ENCODE data around the gene CPSF4L.

CPSF4L gene

GRCh38 chr17:73214851-73215250 is 46.8 kb downstream of the CPSF4L start:
- Histone ChIP-seq H3K79me1 (replicated peaks; ENCODE audit: low read length, poor library complexity, severe bottlenecking) (peaks cover 18% of the 10 kb centered on the region), H2BK120ac (ENCODE audit: low read depth, low read length) (no peak overlapping the region), H3K27me3 (ENCODE audit: control insufficient read depth in 1 of 2, insufficient read depth in 1 of 2, low read length in 2 of 2) (no peaks in the 10 kb centered on the region), H3K23ac (ENCODE audit: low read length in 2 of 2) (no peak overlapping the region), H3K18ac (ENCODE audit: low read depth in 1 of 2, low read length in 2 of 2) (no peak overlapping the region), H4K91ac (ENCODE audit: low read length) (no peak overlapping the region), H4K8ac (ENCODE audit: low read length) (no peak overlapping the region), H3K9ac (ENCODE audit: low read length) (no peak overlapping the region), H3K36me3 (ENCODE audit: control insufficient read depth in 1 of 2, insufficient read depth in 2 of 2, low read depth in 1 of 2, low read length in 2 of 2) (peaks cover 17 to 32% of the 10 kb centered on the region in 2 experiments), H2BK15ac (ENCODE audit: low read depth, poor library complexity, severe bottlenecking) (no peak overlapping the region), H2AFZ (ENCODE audit: low read depth, low read length) (no peak overlapping the region), H3K4me1 (ENCODE audit: control insufficient read depth, insufficient read depth, low read depth, low read length) (no peaks in the 10 kb centered on the region), H2AK5ac (ENCODE audit: low read length, severe bottlenecking) (no peak overlapping the region), H3K27ac (ENCODE audit: low read length, poor library complexity, severe bottlenecking) (no peak overlapping the region), H3K4ac (ENCODE audit: low read depth in 1 of 2, low read length in 2 of 2) (no peak overlapping the region), H3K14ac (ENCODE audit: low read length in 2 of 2) (no peak overlapping the region), H2BK5ac (ENCODE audit: low read depth, low read length, poor library complexity, severe bottlenecking) (no peak overlapping the region), H3K4me2 (ENCODE audit: low read length, poor library complexity, severe bottlenecking) (no peak overlapping the region), H2BK12ac (ENCODE audit: low read length in 2 of 2) (no peak overlapping the region), H3K4me3 (ENCODE audit: insufficient read depth in 1 of 2, low read depth in 1 of 2, low read length in 2 of 2) (no peak overlapping the region), H3K9me3 (ENCODE audit: control insufficient read depth, low read length) (no peaks in the 10 kb centered on the region)
- no peak for DNase-seq
- 100% methylated on average over 2 of the region's 4 CpGs for WGBS

- H3K4me2 ChIP-seq (ENCODE audit: low read length, poor library complexity, severe bottlenecking) = no peak overlapping the region
- H3K23ac ChIP-seq (ENCODE audit: low read length in 2 of 2) = no peak overlapping the region
- H3K79me1 ChIP-seq (replicated peaks; ENCODE audit: low read length, poor library complexity, severe bottlenecking) = peaks cover 24% of the 10 kb centered on the region
- DNase-seq = no peak
- H3K9ac ChIP-seq (ENCODE audit: low read length) = no peak overlapping the region
- H4K91ac ChIP-seq (ENCODE audit: low read length) = no peak overlapping the region
- H2BK12ac ChIP-seq (ENCODE audit: low read length in 2 of 2) = no peak overlapping the region
- no peaks in the 10 kb centered on the region for H3K27me3 ChIP-seq (ENCODE audit: control insufficient read depth in 1 of 2, insufficient read depth in 1 of 2, low read length in 2 of 2)
- no peak overlapping the region for H2BK15ac ChIP-seq (ENCODE audit: low read depth, poor library complexity, severe bottlenecking)
- no peak overlapping the region for H3K18ac ChIP-seq (ENCODE audit: low read depth in 1 of 2, low read length in 2 of 2)
- no peak overlapping the region for H3K4me3 ChIP-seq (ENCODE audit: insufficient read depth in 1 of 2, low read depth in 1 of 2, low read length in 2 of 2)
- no peak overlapping the region for H3K4ac ChIP-seq (ENCODE audit: low read depth in 1 of 2, low read length in 2 of 2)
- no peak overlapping the region for H4K8ac ChIP-seq (ENCODE audit: low read length)
- H2AK5ac ChIP-seq (ENCODE audit: low read length, severe bottlenecking) = no peak overlapping the region
- H2AFZ ChIP-seq (ENCODE audit: low read depth, low read length) = no peak overlapping the region
- no peak overlapping the region for H3K27ac ChIP-seq (ENCODE audit: low read length, poor library complexity, severe bottlenecking)
- peaks cover 2% of the 10 kb centered on the region for H3K4me1 ChIP-seq (ENCODE audit: control insufficient read depth, insufficient read depth, low read depth, low read length)
- no peaks in the 10 kb centered on the region for H3K9me3 ChIP-seq (ENCODE audit: control insufficient read depth, low read length)
- no peak overlapping the region for H3K14ac ChIP-seq (ENCODE audit: low read length in 2 of 2)
- H2BK5ac ChIP-seq (ENCODE audit: low read depth, low read length, poor library complexity, severe bottlenecking) = no peak overlapping the region
- peaks cover 24 to 40% of the 10 kb centered on the region in 2 experiments for H3K36me3 ChIP-seq (ENCODE audit: control insufficient read depth in 1 of 2, insufficient read depth in 2 of 2, low read depth in 1 of 2, low read length in 2 of 2)
- H2BK120ac ChIP-seq (ENCODE audit: low read depth, low read length) = no peak overlapping the region
Observed at GRCh38 chr17:73214008-73214407, 47.7 kb downstream of the CPSF4L start.

- H2BK15ac ChIP-seq (ENCODE audit: low read depth, poor library complexity, severe bottlenecking) = no peak overlapping the region
- no peak overlapping the region for H2AFZ ChIP-seq (ENCODE audit: low read depth, low read length)
- H2BK120ac ChIP-seq (ENCODE audit: low read depth, low read length) = no peak overlapping the region
- no peak overlapping the region for H4K91ac ChIP-seq (ENCODE audit: low read length)
- DNase-seq = no peak
- peaks cover 29 to 56% of the 10 kb centered on the region in 2 experiments for H3K36me3 ChIP-seq (ENCODE audit: control insufficient read depth in 1 of 2, insufficient read depth in 2 of 2, low read depth in 1 of 2, low read length in 2 of 2)
- H2AK5ac ChIP-seq (ENCODE audit: low read length, severe bottlenecking) = no peak overlapping the region
- H3K27ac ChIP-seq (ENCODE audit: low read length, poor library complexity, severe bottlenecking) = no peak overlapping the region
- H2BK5ac ChIP-seq (ENCODE audit: low read depth, low read length, poor library complexity, severe bottlenecking) = no peak overlapping the region
- no peak overlapping the region for H3K4me3 ChIP-seq (ENCODE audit: insufficient read depth in 1 of 2, low read depth in 1 of 2, low read length in 2 of 2)
- no peak overlapping the region for H3K14ac ChIP-seq (ENCODE audit: low read length in 2 of 2)
- no peak overlapping the region for H3K23ac ChIP-seq (ENCODE audit: low read length in 2 of 2)
- no peak overlapping the region for H4K8ac ChIP-seq (ENCODE audit: low read length)
- peaks cover 27% of the 10 kb centered on the region for H3K79me1 ChIP-seq (replicated peaks; ENCODE audit: low read length, poor library complexity, severe bottlenecking)
- peaks cover 2% of the 10 kb centered on the region for H3K4me1 ChIP-seq (ENCODE audit: control insufficient read depth, insufficient read depth, low read depth, low read length)
- no peak overlapping the region for H3K4me2 ChIP-seq (ENCODE audit: low read length, poor library complexity, severe bottlenecking)
- H3K9ac ChIP-seq (ENCODE audit: low read length) = no peak overlapping the region
- WGBS = 93% methylated on average over 12 of the region's 13 CpGs
- no peak overlapping the region for H3K4ac ChIP-seq (ENCODE audit: low read depth in 1 of 2, low read length in 2 of 2)
- no peaks in the 10 kb centered on the region for H3K27me3 ChIP-seq (ENCODE audit: control insufficient read depth in 1 of 2, insufficient read depth in 1 of 2, low read length in 2 of 2)
- no peaks in the 10 kb centered on the region for H3K9me3 ChIP-seq (ENCODE audit: control insufficient read depth, low read length)
- no peak overlapping the region for H3K18ac ChIP-seq (ENCODE audit: low read depth in 1 of 2, low read length in 2 of 2)
- no peak overlapping the region for H2BK12ac ChIP-seq (ENCODE audit: low read length in 2 of 2)
Observed at GRCh38 chr17:73211745-73212144, 49.9 kb downstream of the CPSF4L start.

GRCh38 chr17:73210002-73210678 is 51.5 kb downstream of the CPSF4L start:
- Histone ChIP-seq H3K36me3 (ENCODE audit: control insufficient read depth in 1 of 2, insufficient read depth in 2 of 2, low read depth in 1 of 2, low read length in 2 of 2) (peaks cover 30 to 56% of the 10 kb centered on the region in 2 experiments), H2AK5ac (ENCODE audit: low read length, severe bottlenecking) (no peak overlapping the region), H2BK120ac (ENCODE audit: low read depth, low read length) (no peak overlapping the region), H3K79me1 (replicated peaks; ENCODE audit: low read length, poor library complexity, severe bottlenecking) (peaks cover 23% of the 10 kb centered on the region), H2BK12ac (ENCODE audit: low read length in 2 of 2) (no peak overlapping the region), H3K4me1 (ENCODE audit: control insufficient read depth, insufficient read depth, low read depth, low read length) (peaks cover 4% of the 10 kb centered on the region), H2BK5ac (ENCODE audit: low read depth, low read length, poor library complexity, severe bottlenecking) (no peak overlapping the region), H2BK15ac (ENCODE audit: low read depth, poor library complexity, severe bottlenecking) (no peak overlapping the region), H4K8ac (ENCODE audit: low read length) (no peak overlapping the region), H3K4ac (ENCODE audit: low read depth in 1 of 2, low read length in 2 of 2) (no peak overlapping the region), H3K14ac (ENCODE audit: low read length in 2 of 2) (no peak overlapping the region), H3K18ac (ENCODE audit: low read depth in 1 of 2, low read length in 2 of 2) (no peak overlapping the region), H3K9me3 (ENCODE audit: control insufficient read depth, low read length) (no peaks in the 10 kb centered on the region), H2AFZ (ENCODE audit: low read depth, low read length) (no peak overlapping the region), H4K91ac (ENCODE audit: low read length) (no peak overlapping the region), H3K4me3 (ENCODE audit: insufficient read depth in 1 of 2, low read depth in 1 of 2, low read length in 2 of 2) (no peak overlapping the region), H3K27me3 (ENCODE audit: control insufficient read depth in 1 of 2, insufficient read depth in 1 of 2, low read length in 2 of 2) (no peaks in the 10 kb centered on the region), H3K27ac (ENCODE audit: low read length, poor library complexity, severe bottlenecking) (no peak overlapping the region), H3K23ac (ENCODE audit: low read length in 2 of 2) (no peak overlapping the region), H3K4me2 (ENCODE audit: low read length, poor library complexity, severe bottlenecking) (no peak overlapping the region), H3K9ac (ENCODE audit: low read length) (no peak overlapping the region)
- 84% methylated on average over 6 of the region's 8 CpGs for WGBS
- DNase-seq = peak; percentile 57

All from mesenchymal stem cell (in vitro differentiated cells and primary cell).